ENCODE data around the gene KEL. TPM values are rescaled to one million over a fixed set of nuclear protein-coding genes. Genes with fewer than 3 reads are reported as not detected.

The KEL gene
- total RNA-seq, 1 donor from 2014 or later = 0.13 TPM

GRCh38 chr7:142930126-142930730, 31.9 kb downstream of the KEL start:
- DNase-seq (ENCODE audit: low read depth in 2 of 2) = no peak

- DNase-seq (ENCODE audit: low read depth in 2 of 2) = no peak
These were observed 34.2 kb downstream of the KEL start for GRCh38 chr7:142927949-142928348.

- no peak for DNase-seq (ENCODE audit: low read depth in 2 of 2)
These were observed 34.9 kb downstream of the KEL start for GRCh38 chr7:142927085-142927745.

GRCh38 chr7:142925413-142925812, 36.8 kb downstream of the KEL start:
- DNase-seq (ENCODE audit: low read depth in 2 of 2) = no peak

- no peak for DNase-seq (ENCODE audit: low read depth in 2 of 2)
These were observed 38.8 kb downstream of the KEL start for GRCh38 chr7:142923391-142923790.

GRCh38 chr7:142919656-142920055, 42.5 kb downstream of the KEL start:
- no peak for DNase-seq (ENCODE audit: low read depth in 2 of 2)

- no peak for DNase-seq (ENCODE audit: low read depth in 2 of 2)
These were observed 43.3 kb downstream of the KEL start for GRCh38 chr7:142918901-142919300.

- DNase-seq (ENCODE audit: low read depth in 2 of 2) = no peak
These were observed 44.7 kb downstream of the KEL start for GRCh38 chr7:142917447-142917846.

GRCh38 chr7:142916508-142916907, 45.7 kb downstream of the KEL start:
- DNase-seq (ENCODE audit: low read depth in 2 of 2) = no peak

- DNase-seq (ENCODE audit: low read depth in 2 of 2) = no peak
These were observed 46.8 kb downstream of the KEL start for GRCh38 chr7:142915315-142915714.

GRCh38 chr7:142914121-142914520, 48.0 kb downstream of the KEL start:
- peak in 1 of 2 donors; percentile 26 for DNase-seq (ENCODE audit: low read depth in 2 of 2)

GRCh38 chr7:142913566-142913965, 48.6 kb downstream of the KEL start:
- no peak for DNase-seq (ENCODE audit: low read depth in 2 of 2)

GRCh38 chr7:142913051-142913450, 49.1 kb downstream of the KEL start:
- no peak for DNase-seq (ENCODE audit: low read depth in 2 of 2)

GRCh38 chr7:142910481-142910880, 51.7 kb downstream of the KEL start:
- DNase-seq (ENCODE audit: low read depth in 2 of 2) = no peak

GRCh38 chr7:142910031-142910433, 52.1 kb downstream of the KEL start:
- DNase-seq (ENCODE audit: low read depth in 2 of 2) = no peak

- no peak for DNase-seq (ENCODE audit: low read depth in 2 of 2)
These were observed 53.0 kb downstream of the KEL start for GRCh38 chr7:142908921-142909890.

- no peak for DNase-seq (ENCODE audit: low read depth in 2 of 2)
These were observed 53.9 kb downstream of the KEL start for GRCh38 chr7:142908290-142908689.

GRCh38 chr7:142906643-142907042, 55.5 kb downstream of the KEL start:
- no peak for DNase-seq (ENCODE audit: low read depth in 2 of 2)

GRCh38 chr7:142905759-142906158, 56.4 kb downstream of the KEL start:
- no peak for DNase-seq (ENCODE audit: low read depth in 2 of 2)

- DNase-seq (ENCODE audit: low read depth in 2 of 2) = no peak
These were observed 58.0 kb downstream of the KEL start for GRCh38 chr7:142904128-142904527.

- no peak for DNase-seq (ENCODE audit: low read depth in 2 of 2)
These were observed 60.5 kb downstream of the KEL start for GRCh38 chr7:142901426-142902259.
